PC-9 (cell line): Measurements from ENCODE around the gene TEP1. TPM values are rescaled to one million over a fixed set of nuclear protein-coding genes. Genes with fewer than 3 reads are reported as not detected.
"Not testable (repeated sequence)": the region's sequence is repeated elsewhere in the genome, so short reads cannot be mapped to it uniquely, and the experiment has no call there.

ENCODE experiments used
- BruUV-seq: library from RNA; stranded (reverse); fragments of 400-500 nt; replicated peaks from 2 replicates; lab custom pipeline; 2021; lab: Mats Ljungman, UMichigan
- CTCF ChIA-PET: fragments of 300-600 bp; sonication (Branson Sonifier 250); formaldehyde crosslinking; loops from one replicate; lab custom pipeline; 2022; ENCODE audit warnings: antibody characterized with exemption; lab: Charles Lee
- POLR2A ChIA-PET: fragments of 300-600 bp; sonication (Branson Sonifier 250); formaldehyde crosslinking; loops from one replicate; lab custom pipeline; 2022; ENCODE audit warnings: antibody characterized with exemption; ENCODE audit not compliant: unreplicated experiment; lab: Charles Lee
- DNase-seq, 2 experiments: peaks; one replicate each; pipeline versions ENCODE4 v3.0.0 to v3.0.0-alpha.2; 2015 to 2022; ENCODE audit warnings: mixed read lengths in 1 of 2
- H2AFZ ChIP-seq: fragments of 200-600 bp; sonication (generic); 2 replicates; pipeline ENCODE4 v1.8.1; 2017; ENCODE audit warnings: antibody characterized with exemption
- H3F3A ChIP-seq: fragments of 200-600 bp; sonication (generic); 2 replicates; pipeline ENCODE4 v1.8.1; 2017; ENCODE audit warnings: antibody characterized with exemption, mild to moderate bottlenecking, low read depth; ENCODE audit not compliant: insufficient read depth
- H3K27ac ChIP-seq: fragments of 200-600 bp; sonication (generic); 2 replicates; pipeline ENCODE4 v1.6.1; 2016; ENCODE audit warnings: mixed run types
- H3K27me3 ChIP-seq: fragments of 200-600 bp; sonication (generic); 2 replicates; pipeline ENCODE4 v1.6.1; 2016; ENCODE audit warnings: low read depth, mixed run types; ENCODE audit not compliant: insufficient read depth
- H3K36me3 ChIP-seq: fragments of 200-600 bp; sonication (generic); 2 replicates; pipeline ENCODE4 v1.6.1; 2016; ENCODE audit warnings: low read depth, mixed run types
- H3K4me1 ChIP-seq: fragments of 200-600 bp; sonication (generic); replicated peaks from 2 replicates; pipeline ENCODE4 v1.6.1; 2016; ENCODE audit warnings: mixed run types; ENCODE audit not compliant: insufficient read depth
- H3K4me2 ChIP-seq: fragments of 200-600 bp; sonication (generic); 2 replicates; pipeline ENCODE4 v1.6.1; 2017; ENCODE audit warnings: mixed run types
- H3K4me3 ChIP-seq: fragments of 200-600 bp; sonication (generic); 2 replicates; pipeline ENCODE4 v1.6.1; 2016; ENCODE audit warnings: mixed run types
- H3K79me2 ChIP-seq: fragments of 200-600 bp; sonication (generic); 2 replicates; pipeline ENCODE4 v1.6.1; 2017; ENCODE audit warnings: low read depth, mixed run types
- H3K9me2 ChIP-seq: fragments of 200-600 bp; sonication (generic); 2 replicates; pipeline ENCODE4 v1.8.1; 2017; ENCODE audit warnings: mild to moderate bottlenecking; ENCODE audit not compliant: insufficient read depth
- H3K9me3 ChIP-seq: fragments of 200-600 bp; sonication (generic); 2 replicates; pipeline ENCODE4 v1.8.1; 2016; ENCODE audit warnings: low read depth; ENCODE audit not compliant: insufficient read depth
- H4K20me1 ChIP-seq: fragments of 200-600 bp; sonication (generic); 2 replicates; pipeline ENCODE4 v1.8.1; 2017; ENCODE audit not compliant: insufficient read depth
- EZH2 ChIP-seq: fragments of 200-600 bp; sonication (generic); IDR thresholded peaks from 2 replicates; pipeline ENCODE4 v1.8.0; 2017; ENCODE audit warnings: antibody characterized with exemption, low read depth
- intact Hi-C: fragments of 100-400 bp; cut with micrococcal nuclease; formaldehyde crosslinking; loops from one replicate; pipeline ENCODE4 v1.10.0; 2022; ENCODE audit not compliant: unreplicated experiment
- total RNA-seq: library from RNA; stranded (reverse); gene quantifications from 2 replicates; pipeline ENCODE4 v1.2.3, GENCODE V29; 2021
- TF ChIP-seq, protein P1 (sequence below): fragments of 200-600 bp; sonication (generic); conservative IDR thresholded peaks from 2 replicates; pipeline ENCODE4 v1.6.1; 2017; ENCODE audit warnings: mixed run types, antibody characterized with exemption, mild to moderate bottlenecking, moderate library complexity

TEP1 gene
- total RNA-seq, 1 experiment from 2014 or later: 20.4 TPM

DNA sequence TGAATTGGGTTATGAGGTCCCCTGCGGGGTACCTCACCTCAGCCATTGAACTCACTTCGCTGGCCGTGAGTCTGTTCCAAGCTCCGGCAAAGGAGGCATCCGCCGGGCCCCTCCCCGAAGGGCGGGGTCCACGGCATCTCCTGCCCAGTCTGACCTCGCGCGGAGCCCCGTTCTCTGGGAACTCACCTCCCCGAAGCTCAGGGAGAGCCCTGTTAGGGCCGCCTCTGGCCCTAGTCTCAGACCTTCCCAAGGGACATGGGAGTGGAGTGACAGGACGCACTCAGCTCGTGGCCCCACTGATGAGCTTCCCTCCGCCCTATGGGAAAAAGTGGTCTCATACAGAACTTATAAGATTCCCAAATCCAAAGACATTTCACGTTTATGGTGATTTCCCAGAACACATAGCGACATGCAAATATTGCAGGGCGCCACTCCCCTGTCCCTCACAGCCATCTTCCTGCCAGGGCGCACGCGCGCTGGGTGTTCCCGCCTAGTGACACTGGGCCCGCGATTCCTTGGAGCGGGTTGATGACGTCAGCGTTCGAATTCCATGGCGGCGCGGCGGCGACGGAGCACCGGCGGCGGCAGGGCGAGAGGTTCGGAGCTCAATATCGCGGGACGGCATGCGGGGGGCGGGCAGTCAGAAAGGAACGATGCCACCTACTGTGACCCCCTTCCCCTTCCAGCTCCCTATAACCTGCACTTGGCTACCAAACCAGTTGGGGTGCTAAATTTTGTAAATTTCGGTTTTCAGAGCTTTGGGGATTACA is 70.0 kb downstream of the TEP1 start, which contains the start of gene PARP2:
Gene PARP2 (plus strand): TSS at position 544 of the 770 bp plus-strand sequence. CDS start 7 bp downstream, at position 551.
- Histone ChIP-seq H2AFZ (peak within 1 kb of the TSS; percentile 94), H3K9me2 (no peaks in the 10 kb centered on the region), H4K20me1 (no peaks in the 10 kb centered on the region), H3K4me2 (peak within 1 kb of the TSS; percentile 92), H3K4me1 (0 out of 2 replicates have a peak, but pooled peaks cover 8% of the 10 kb centered on the region), H3K4me3 (peak within 1 kb of the TSS; percentile 87), H3K9me3 (no peaks in the 10 kb centered on the region), H3K36me3 (no peaks in the 10 kb centered on the region), H3K27me3 (no peaks in the 10 kb centered on the region), H3K79me2 (peaks cover 15% of the 10 kb centered on the region), H3K27ac (peak within 1 kb of the TSS; percentile 94), H3F3A (peaks cover 20% of the 10 kb centered on the region)
- TF ChIP-seq, protein P1, sequence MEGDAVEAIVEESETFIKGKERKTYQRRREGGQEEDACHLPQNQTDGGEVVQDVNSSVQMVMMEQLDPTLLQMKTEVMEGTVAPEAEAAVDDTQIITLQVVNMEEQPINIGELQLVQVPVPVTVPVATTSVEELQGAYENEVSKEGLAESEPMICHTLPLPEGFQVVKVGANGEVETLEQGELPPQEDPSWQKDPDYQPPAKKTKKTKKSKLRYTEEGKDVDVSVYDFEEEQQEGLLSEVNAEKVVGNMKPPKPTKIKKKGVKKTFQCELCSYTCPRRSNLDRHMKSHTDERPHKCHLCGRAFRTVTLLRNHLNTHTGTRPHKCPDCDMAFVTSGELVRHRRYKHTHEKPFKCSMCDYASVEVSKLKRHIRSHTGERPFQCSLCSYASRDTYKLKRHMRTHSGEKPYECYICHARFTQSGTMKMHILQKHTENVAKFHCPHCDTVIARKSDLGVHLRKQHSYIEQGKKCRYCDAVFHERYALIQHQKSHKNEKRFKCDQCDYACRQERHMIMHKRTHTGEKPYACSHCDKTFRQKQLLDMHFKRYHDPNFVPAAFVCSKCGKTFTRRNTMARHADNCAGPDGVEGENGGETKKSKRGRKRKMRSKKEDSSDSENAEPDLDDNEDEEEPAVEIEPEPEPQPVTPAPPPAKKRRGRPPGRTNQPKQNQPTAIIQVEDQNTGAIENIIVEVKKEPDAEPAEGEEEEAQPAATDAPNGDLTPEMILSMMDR: no peak
- no peak for TF ChIP-seq EZH2
- CTCF ChIA-PET: interaction anchor here (0.5 to 1.2 kb wide), 6 partner anchors 16 to 929 kb away, joined by 3 to 8 read pairs (median 4); partner anchors contain the start of gene APEX1
- BruUV-seq: TSS peak; percentile 100
- DNase-seq: peak; percentile 95 to 97
- intact Hi-C loops: loop anchor here (10.0 kb wide), 1 partner anchor 122 kb away; the partner anchor contains the start of genes PIP4P1 and PNP
- POLR2A ChIA-PET: interaction anchor here (0.6 to 2.8 kb wide), 9 partner anchors 10 to 339 kb away, joined by 3 to 31 read pairs (median 5); partner anchors contain the start of genes APEX1, OSGEP, PIP4P1 and TEP1

DNA sequence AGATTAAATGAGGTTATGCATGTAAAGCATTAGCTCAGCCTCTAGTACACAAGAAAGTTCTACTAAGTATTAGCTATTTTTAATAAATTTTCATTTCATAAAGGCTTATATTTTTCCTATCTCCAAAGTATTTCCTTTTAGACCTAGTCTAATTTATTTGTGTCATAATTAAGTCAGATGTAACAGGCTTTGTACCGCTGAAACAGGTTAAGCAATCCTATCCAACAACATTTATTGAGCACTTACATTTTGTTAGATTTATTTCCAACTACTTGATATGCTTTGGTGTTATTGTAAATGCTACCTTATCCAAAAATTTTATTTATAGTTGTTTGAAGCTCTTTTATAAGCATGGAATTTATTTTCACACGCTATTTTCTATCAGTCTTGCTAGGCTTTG is 71.7 kb downstream of the TEP1 start:
- H3K27ac ChIP-seq: peak overlapping the region; percentile 94
- no peak for DNase-seq
- H3K36me3 ChIP-seq: no peaks in the 10 kb centered on the region
- no peaks in the 10 kb centered on the region for H4K20me1 ChIP-seq
- CTCF ChIA-PET: interaction anchor here (1.0 to 1.2 kb wide), 2 partner anchors 13 to 74 kb away, joined by 3 read pairs; no protein-coding TSS in a partner anchor
- peak overlapping the region; percentile 87 for H3K4me3 ChIP-seq
- intact Hi-C loops: loop anchor here (10.0 kb wide), 1 partner anchor 123 kb away; the partner anchor contains the start of genes PIP4P1 and PNP
- no TSS peak for BruUV-seq
- H3K79me2 ChIP-seq: peaks cover 15% of the 10 kb centered on the region
- H3K9me3 ChIP-seq: no peaks in the 10 kb centered on the region
- H3K4me1 ChIP-seq: 0 out of 2 replicates have a peak, but pooled peaks cover 8% of the 10 kb centered on the region
- POLR2A ChIA-PET: interaction anchor here (0.6 to 2.8 kb wide), 5 partner anchors 9 to 1043 kb away, joined by 5 to 31 read pairs (median 13); partner anchors contain the start of genes APEX1 and PIP4P1
- peak overlapping the region; percentile 83 for H3K4me2 ChIP-seq
- peak overlapping the region; percentile 94; the same call in 1 of the 2 replicates for H2AFZ ChIP-seq
- H3K9me2 ChIP-seq: no peaks in the 10 kb centered on the region
- peaks cover 20% of the 10 kb centered on the region for H3F3A ChIP-seq
- H3K27me3 ChIP-seq: no peaks in the 10 kb centered on the region
- TF ChIP-seq EZH2: no peak

GRCh38 chr14:20341032-20341431 is 72.3 kb downstream of the TEP1 start:
- H3K36me3 ChIP-seq, H3K27me3 ChIP-seq, H3K4me3 ChIP-seq, H3K4me1 ChIP-seq, H2AFZ ChIP-seq, H3K9me2 ChIP-seq, DNase-seq, H3K27ac ChIP-seq, BruUV-seq, H4K20me1 ChIP-seq, H3K9me3 ChIP-seq: not testable (repeated sequence)
- Histone ChIP-seq H3F3A (peaks cover 20% of the 10 kb centered on the region), H3K79me2 (peaks cover 15% of the 10 kb centered on the region), H3K4me2 (peak overlapping the region; percentile 83)
- intact Hi-C loops: loop anchor here (10.0 kb wide), 1 partner anchor 124 kb away; the partner anchor contains the start of genes PIP4P1 and PNP
- ChIA-PET CTCF (interaction anchor here (1.2 kb wide), 1 partner anchor 75 kb away, joined by 3 read pairs; no protein-coding TSS in a partner anchor), POLR2A (interaction anchor here (0.6 to 0.7 kb wide), 3 partner anchors 9 to 1043 kb away, joined by 5 to 8 read pairs (median 7); partner anchors contain the start of gene APEX1)
